HG03558 (cell line): ENCODE results near the gene AP5Z1.
"Not testable (repeated sequence)": the region's sequence is repeated elsewhere in the genome, so short reads cannot be mapped to it uniquely, and the experiment has no call there.

ENCODE experiments used
- ATAC-seq: cut with Tn5 transposase; IDR thresholded peaks from one replicate; pipeline ENCODE4 v1.9.1; 2021; ENCODE audit warnings: moderate number of reproducible peaks; ENCODE audit not compliant: unreplicated experiment; ENCODE audit errors: extremely low read depth

AP5Z1 gene

GRCh38 chr7:4786015-4786414, 10.6 kb downstream of the AP5Z1 start:
- no peak for ATAC-seq

- ATAC-seq: no peak
Measured at GRCh38 chr7:4787541-4787940, 12.1 kb downstream of the AP5Z1 start.

- no peak for ATAC-seq
Measured at GRCh38 chr7:4787947-4788626, 12.7 kb downstream of the AP5Z1 start.

- no peak for ATAC-seq
Measured at GRCh38 chr7:4788627-4789189, 13.3 kb downstream of the AP5Z1 start.

- ATAC-seq: no peak
Measured at GRCh38 chr7:4789194-4790077, 14.0 kb downstream of the AP5Z1 start.

GRCh38 chr7:4790078-4790465, 14.6 kb downstream of the AP5Z1 start:
- ATAC-seq: no peak

GRCh38 chr7:4790516-4790991, 15.1 kb downstream of the AP5Z1 start:
- no peak for ATAC-seq

GRCh38 chr7:4791101-4791737, 15.8 kb downstream of the AP5Z1 start:
- no peak for ATAC-seq

GRCh38 chr7:4791738-4792536, 16.5 kb downstream of the AP5Z1 start:
- no peak for ATAC-seq

- ATAC-seq: no peak
Measured at GRCh38 chr7:4792537-4793126, 17.2 kb downstream of the AP5Z1 start.

GRCh38 chr7:4793385-4793993, 18.1 kb downstream of the AP5Z1 start:
- ATAC-seq: not testable (repeated sequence)

GRCh38 chr7:4794171-4794570, 18.7 kb downstream of the AP5Z1 start:
- not testable (repeated sequence) for ATAC-seq

GRCh38 chr7:4794591-4795350, 19.3 kb downstream of the AP5Z1 start:
- no peak for ATAC-seq

GRCh38 chr7:4796453-4796852, 21.0 kb downstream of the AP5Z1 start:
- no peak for ATAC-seq

GRCh38 chr7:4797858-4798705, 22.7 kb downstream of the AP5Z1 start:
- no peak for ATAC-seq

GRCh38 chr7:4798706-4799235, 23.3 kb downstream of the AP5Z1 start:
- ATAC-seq: no peak
